ENCODE results near the gene KLHL35. TPM values are rescaled to one million over a fixed set of nuclear protein-coding genes. Genes with fewer than 3 reads are reported as not detected.
A peak's percentile ranks its signal among the peaks of the same experiment; 100 is the strongest.

KLHL35 gene
- polyA plus RNA-seq, 3 donors: 0.33 to 0.45 TPM; not detected in 1

GRCh38 chr11:75477614-75477935 is 44.6 kb upstream of the KLHL35 start:
- Histone ChIP-seq H3K9ac (ENCODE audit: insufficient read depth, low read length, poor library complexity, severe bottlenecking) (no peak overlapping the region), H3K4me1 (ENCODE audit: control insufficient read depth in 1 of 2, insufficient read depth in 2 of 2, low read length in 2 of 2) (peaks cover 32 to 38% of the 10 kb centered on the region in 2 donors), H3K9me3 (replicated peaks in 1 of 2; ENCODE audit: control insufficient read depth in 1 of 2, insufficient read depth in 1 of 2, low read length in 2 of 2) (no peaks in the 10 kb centered on the region), H2AFZ (ENCODE audit: insufficient read depth, low read depth, low read length, poor library complexity, severe bottlenecking) (no peak overlapping the region), H3K36me3 (replicated peaks in 1 of 2; ENCODE audit: control insufficient read depth in 1 of 2, insufficient read depth in 2 of 2, low read length in 2 of 2) (peaks cover 0 to 12% of the 10 kb centered on the region in 2 donors), H3K27ac (ENCODE audit: low read depth in 1 of 2, low read length in 2 of 2) (no peak overlapping the region), H3K79me2 (ENCODE audit: insufficient read depth, low read length) (no peaks in the 10 kb centered on the region), H4K20me1 (ENCODE audit: insufficient read depth, low read length) (peaks cover 12% of the 10 kb centered on the region), H3K4me2 (replicated peaks; ENCODE audit: extremely low read depth, low read length, poor library complexity, severe bottlenecking) (no peak overlapping the region), H3K27me3 (ENCODE audit: control insufficient read depth in 2 of 2, insufficient read depth in 2 of 2, low read length in 2 of 2) (no peaks in the 10 kb centered on the region), H3K4me3 (replicated peaks in 1 of 3; ENCODE audit: low read depth in 2 of 3, low read length in 3 of 3) (no peak overlapping the region)
- DNase-seq: no peak
- Mint-ChIP-seq H3K9me3 (no peaks in the 10 kb centered on the region), H3K4me3 (no peak overlapping the region), H3K27ac (no peak overlapping the region), H3K4me1 (peaks cover 39% of the 10 kb centered on the region), H3K36me3 (peaks cover 9 to 14% of the 10 kb centered on the region in 2 donors), H3K27me3 (ENCODE audit: low read depth in 3 of 3) (peaks cover 0 to 3% (median 1%) of the 10 kb centered on the region in 3 donors)
- WGBS (ENCODE audit: insufficient coverage): 65% methylated on average over 12 of the region's 12 CpGs
- intact Hi-C loops (cut with micrococcal nuclease): no loop called here
- TF ChIP-seq CTCF (IDR thresholded peaks at IDR 0.05): no peak

- Histone ChIP-seq H3K9me3 (replicated peaks in 1 of 2; ENCODE audit: control insufficient read depth in 1 of 2, insufficient read depth in 1 of 2, low read length in 2 of 2) (no peaks in the 10 kb centered on the region), H3K36me3 (replicated peaks in 1 of 2; ENCODE audit: control insufficient read depth in 1 of 2, insufficient read depth in 2 of 2, low read length in 2 of 2) (peaks cover 0 to 18% of the 10 kb centered on the region in 2 donors), H3K9ac (ENCODE audit: insufficient read depth, low read length, poor library complexity, severe bottlenecking) (no peak overlapping the region), H3K4me2 (replicated peaks; ENCODE audit: extremely low read depth, low read length, poor library complexity, severe bottlenecking) (no peak overlapping the region), H3K79me2 (ENCODE audit: insufficient read depth, low read length) (no peaks in the 10 kb centered on the region), H3K4me1 (ENCODE audit: control insufficient read depth in 1 of 2, insufficient read depth in 2 of 2, low read length in 2 of 2) (peaks cover 26 to 32% of the 10 kb centered on the region in 2 donors), H4K20me1 (ENCODE audit: insufficient read depth, low read length) (peaks cover 8% of the 10 kb centered on the region), H3K27ac (ENCODE audit: low read depth in 1 of 2, low read length in 2 of 2) (no peak overlapping the region), H3K27me3 (ENCODE audit: control insufficient read depth in 2 of 2, insufficient read depth in 2 of 2, low read length in 2 of 2) (no peaks in the 10 kb centered on the region), H3K4me3 (replicated peaks in 1 of 3; ENCODE audit: low read depth in 2 of 3, low read length in 3 of 3) (no peak overlapping the region), H2AFZ (ENCODE audit: insufficient read depth, low read depth, low read length, poor library complexity, severe bottlenecking) (no peak overlapping the region)
- H3K27me3 Mint-ChIP-seq (ENCODE audit: low read depth in 3 of 3): peaks cover 0 to 3% (median 0%) of the 10 kb centered on the region in 3 donors
- peaks cover 33% of the 10 kb centered on the region for H3K4me1 Mint-ChIP-seq
- peaks cover 12 to 17% of the 10 kb centered on the region in 2 donors for H3K36me3 Mint-ChIP-seq
- WGBS (ENCODE audit: insufficient coverage): 71% methylated on average over 4 of the region's 10 CpGs
- no peak for DNase-seq
- no peaks in the 10 kb centered on the region for H3K9me3 Mint-ChIP-seq
- peak overlapping the region in 1 of 7 donors; percentile 6 for H3K27ac Mint-ChIP-seq
- H3K4me3 Mint-ChIP-seq: no peak overlapping the region
- TF ChIP-seq CTCF (IDR thresholded peaks at IDR 0.05): no peak
- intact Hi-C loops (cut with micrococcal nuclease): no loop called here
Measured at GRCh38 chr11:75476739-75477613, 44.0 kb upstream of the KLHL35 start.

Measured in CD14-positive monocyte (primary cell).